Fibroblast of peridontal ligament (primary cell): ENCODE measurements around the gene PTPRN2.
"Not testable (repeated sequence)": the region's sequence is repeated elsewhere in the genome, so short reads cannot be mapped to it uniquely, and the experiment has no call there.

Source experiments
- DNase-seq: peaks from one replicate; pipeline ENCODE4 v3.0.0-alpha.2; 2010; ENCODE audit errors: extremely low read depth

Gene PTPRN2

DNA sequence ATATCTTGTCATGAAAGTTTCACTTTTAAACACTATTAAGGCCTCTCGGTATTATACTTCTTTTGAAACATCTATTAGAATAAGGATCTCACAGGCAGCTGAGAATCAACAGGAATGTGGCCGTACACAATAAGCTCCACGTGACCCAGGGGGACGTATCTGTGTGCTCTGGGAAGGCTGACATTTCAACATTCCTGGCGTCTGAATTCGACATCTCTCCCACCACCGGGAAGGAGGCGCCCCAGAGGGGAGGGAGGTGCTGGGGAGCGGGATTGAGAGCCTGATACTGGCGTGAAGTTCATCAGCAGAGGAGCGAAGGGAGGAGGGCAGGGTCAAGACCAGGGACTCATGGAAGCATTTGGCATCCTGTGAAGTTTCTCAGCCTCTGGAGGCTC lies 849.6 kb downstream of the PTPRN2 start:
- no peak for DNase-seq

DNA sequence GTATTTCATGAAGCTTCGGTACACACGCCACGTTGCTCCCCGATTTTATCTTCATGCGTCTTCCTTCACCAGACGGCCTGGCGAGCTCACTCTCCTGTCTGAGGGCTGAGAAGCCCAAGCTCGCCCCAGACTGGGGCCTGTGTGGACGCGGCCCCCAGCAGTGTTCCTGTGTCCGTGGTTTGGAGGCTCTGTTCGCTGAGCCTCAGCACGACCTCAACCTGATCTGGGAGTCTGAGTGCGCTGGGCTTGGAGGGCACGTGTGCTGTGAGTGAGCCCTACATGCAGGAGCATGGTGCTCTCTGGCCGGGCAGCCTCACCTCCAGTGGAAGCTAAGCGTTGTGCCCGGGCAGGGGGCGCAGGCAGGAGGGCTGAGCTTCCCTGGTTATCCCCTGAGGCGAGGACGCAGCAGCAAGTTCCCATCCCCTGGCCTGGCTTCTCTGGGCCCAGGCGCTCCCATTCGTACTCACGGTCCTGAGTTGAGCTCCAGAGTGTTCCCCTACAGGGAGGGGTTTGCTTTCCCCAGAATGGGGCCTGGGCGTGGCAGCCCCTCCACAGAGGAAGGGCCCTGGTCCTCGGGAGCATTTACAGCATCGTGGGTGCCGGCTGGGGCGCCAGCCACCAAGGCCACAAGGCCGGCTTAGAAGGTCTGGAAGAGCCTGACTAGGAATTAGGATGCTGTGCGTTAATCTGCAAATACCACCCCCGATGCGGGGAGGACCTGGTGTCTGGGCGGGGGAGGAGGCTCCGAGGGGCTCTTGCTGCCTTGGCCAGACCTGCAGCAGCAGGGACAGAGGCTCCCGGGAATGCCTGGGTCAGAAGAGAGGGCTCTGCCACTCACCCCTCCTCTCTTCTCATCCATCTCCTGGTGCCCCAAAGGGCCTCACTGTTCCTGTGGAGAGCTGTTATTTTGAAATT lies 850.2 kb downstream of the PTPRN2 start:
- no peak for DNase-seq

GRCh38 chr7:157736341-157736740 lies 851.3 kb downstream of the PTPRN2 start:
- no peak for DNase-seq

DNA sequence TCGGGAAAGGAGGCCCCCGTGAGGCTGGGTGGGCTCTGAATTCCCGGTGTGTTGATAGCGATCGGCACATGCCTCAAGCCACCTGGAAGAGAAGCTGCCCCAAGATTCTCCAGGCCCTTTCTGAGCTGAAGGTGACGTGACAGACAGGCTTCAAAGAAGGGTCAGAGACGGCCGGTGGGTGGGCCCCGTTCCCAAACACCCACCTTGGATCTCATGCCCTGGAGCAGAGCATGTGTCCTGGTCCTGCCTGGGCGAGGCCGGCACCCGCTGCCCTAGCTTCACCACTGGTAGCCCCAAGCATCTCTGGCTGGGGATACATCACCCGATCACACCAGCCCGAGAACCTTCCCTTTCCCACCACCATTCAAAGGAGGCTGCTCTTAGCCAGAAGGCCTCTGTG lies 851.8 kb downstream of the PTPRN2 start:
- DNase-seq: no peak

GRCh38 chr7:157734676-157735640 lies 852.7 kb downstream of the PTPRN2 start:
- DNase-seq: no peak

GRCh38 chr7:157733760-157734395 lies 853.7 kb downstream of the PTPRN2 start:
- not testable (repeated sequence) for DNase-seq

DNA sequence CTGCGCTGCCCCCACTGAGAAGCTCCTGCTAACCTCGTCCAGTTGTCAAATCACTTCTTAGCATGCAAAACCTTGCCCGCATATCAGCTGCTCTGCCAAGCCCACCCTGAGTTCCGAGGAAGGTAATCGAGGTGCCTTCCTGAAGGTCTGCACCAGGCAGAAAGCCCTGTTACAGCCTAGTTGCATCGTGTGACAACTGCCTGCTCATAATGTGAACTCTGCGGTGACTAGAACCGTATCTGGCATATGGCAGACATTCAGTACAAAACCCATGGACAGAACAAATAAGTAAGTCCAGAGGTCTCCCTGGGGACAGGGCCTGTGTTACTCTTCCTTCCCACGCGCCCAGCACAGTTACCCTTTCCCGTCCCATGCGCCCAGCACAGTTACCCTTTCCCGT lies 856.5 kb downstream of the PTPRN2 start:
- no peak for DNase-seq

- no peak for DNase-seq
Measured at GRCh38 chr7:157730614-157731013, 857.0 kb downstream of the PTPRN2 start.

- no peak for DNase-seq
Measured at GRCh38 chr7:157729566-157729965, 858.1 kb downstream of the PTPRN2 start.

GRCh38 chr7:157727964-157728615 lies 859.5 kb downstream of the PTPRN2 start:
- no peak for DNase-seq

GRCh38 chr7:157726764-157727163 lies 860.9 kb downstream of the PTPRN2 start:
- DNase-seq: no peak

- not testable (repeated sequence) for DNase-seq
Measured at GRCh38 chr7:157725312-157725711, 862.3 kb downstream of the PTPRN2 start.

DNA sequence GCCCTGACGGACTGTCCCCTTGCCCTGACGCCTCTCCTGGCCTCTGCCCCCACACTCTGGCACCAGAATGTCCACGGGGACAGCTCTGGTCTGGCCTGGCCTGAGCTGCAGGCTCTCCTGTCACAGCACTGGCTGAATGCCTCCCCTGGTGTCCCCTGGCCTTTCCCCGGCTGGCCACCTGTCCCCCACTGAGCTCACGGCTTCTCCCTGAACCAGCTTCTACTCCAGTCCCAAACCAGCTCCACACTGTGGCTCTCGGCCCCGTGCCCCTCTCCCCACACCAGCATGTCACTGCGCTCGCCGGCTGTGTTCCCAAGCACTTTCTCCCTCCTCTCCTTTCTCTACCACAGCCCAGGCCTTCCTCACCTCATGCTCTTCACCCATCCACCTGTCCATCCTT lies 864.4 kb downstream of the PTPRN2 start:
- no peak for DNase-seq

DNA sequence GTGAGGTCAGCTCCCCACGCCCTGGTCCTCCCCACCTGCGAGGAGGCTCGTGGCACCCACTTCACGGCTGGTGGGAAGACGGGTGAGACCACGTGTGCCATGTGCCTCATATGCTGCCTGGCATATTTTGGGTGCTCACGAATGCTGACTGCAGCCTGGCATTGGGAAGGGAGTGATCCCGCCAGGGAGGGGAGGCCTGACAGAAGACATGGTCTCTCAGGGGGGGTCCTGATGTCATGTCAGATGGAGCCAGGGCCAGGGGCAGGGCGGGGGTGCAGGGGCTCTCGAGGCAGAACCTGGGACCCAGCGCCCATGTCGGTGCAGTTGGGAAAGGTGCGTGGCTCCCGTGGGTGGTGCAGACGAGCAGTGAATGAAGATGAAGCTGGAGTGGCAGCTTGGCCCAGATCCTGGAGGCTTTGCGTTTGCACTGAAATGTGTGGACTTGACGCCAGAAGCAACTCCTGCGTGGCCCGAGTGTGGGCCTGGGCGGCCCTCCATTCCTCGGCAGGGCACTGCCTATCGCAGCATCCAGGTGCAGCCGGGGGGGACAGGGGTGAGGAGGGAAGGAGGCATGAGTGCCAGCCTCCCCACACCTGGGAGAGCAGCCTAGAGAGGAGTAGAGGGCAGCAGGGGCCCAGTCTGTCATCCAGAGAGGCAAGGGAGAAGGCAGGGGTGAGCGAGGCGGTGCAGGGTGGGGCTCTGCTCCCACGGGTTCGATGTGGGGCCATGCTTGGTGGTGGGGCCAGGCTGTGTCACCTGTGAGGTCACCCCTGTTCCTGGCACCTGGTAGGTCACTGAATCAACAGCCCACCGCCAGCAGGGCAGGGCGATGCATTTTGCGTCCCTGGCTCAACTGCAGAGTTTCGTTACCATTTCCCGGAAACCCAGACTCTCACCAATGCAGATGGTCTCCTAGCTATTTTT lies 865.2 kb downstream of the PTPRN2 start:
- no peak for DNase-seq

- DNase-seq: no peak
Measured at GRCh38 chr7:157721468-157722136, 866.0 kb downstream of the PTPRN2 start.

- no peak for DNase-seq
Measured at GRCh38 chr7:157719705-157720655, 867.6 kb downstream of the PTPRN2 start.

GRCh38 chr7:157719008-157719682 lies 868.5 kb downstream of the PTPRN2 start:
- DNase-seq: no peak
